Fibroblast of lung (primary cell): Measurements from ENCODE around the gene STARD7. TPM values are rescaled to one million over a fixed set of nuclear protein-coding genes. Genes with fewer than 3 reads are reported as not detected.
A peak's percentile ranks its signal among the peaks of the same experiment; 100 is the strongest.

Source experiments
- DNase-seq, 2 donors: peaks; one replicate each; pipeline versions ENCODE4 v3.0.0 to v3.0.0-alpha.2; 2010; ENCODE audit warnings: low read depth in 2 of 2
- H2AFZ ChIP-seq: 2 replicates; pipeline ENCODE4 v1.5.1; 2012; ENCODE audit warnings: low read length, control low read depth, inconsistent platforms
- H3K27ac ChIP-seq: 2 replicates; pipeline ENCODE4 v1.5.1; 2011; ENCODE audit warnings: low read length, control low read depth; ENCODE audit not compliant: insufficient read depth
- H3K27me3 ChIP-seq: 2 replicates; pipeline ENCODE4 v1.5.1; 2011; ENCODE audit warnings: mild to moderate bottlenecking, low read length; ENCODE audit not compliant: control insufficient read depth, insufficient read depth
- H3K36me3 ChIP-seq: 2 replicates; pipeline ENCODE4 v1.5.1; 2011; ENCODE audit warnings: low read length; ENCODE audit not compliant: control insufficient read depth, insufficient read depth
- H3K4me1 ChIP-seq: 2 replicates; pipeline ENCODE4 v1.5.1; 2011; ENCODE audit warnings: low read length; ENCODE audit not compliant: control insufficient read depth, insufficient read depth; ENCODE audit errors: extremely low read depth
- H3K4me2 ChIP-seq: 2 replicates; pipeline ENCODE4 v1.5.1; 2011; ENCODE audit warnings: low read length, control low read depth; ENCODE audit not compliant: insufficient read depth; ENCODE audit errors: extremely low read depth
- H3K4me3 ChIP-seq, 4 experiments: fragments of 200-600 bp in 1 of 4; sonication (generic) in 1 of 4; replicated peaks in 1 of 4; 2 replicates each; pipeline ENCODE4 v1.5.1; 2011 to 2016; ENCODE audit warnings: low read length in 4 of 4, low read depth in 3 of 4, mild to moderate bottlenecking in 3 of 4, control low read depth in 2 of 4, inconsistent platforms in 1 of 4, mixed read lengths in 1 of 4; ENCODE audit not compliant: insufficient read depth in 1 of 4; ENCODE audit errors: control extremely low read depth in 1 of 4
- H3K79me2 ChIP-seq: 2 replicates; pipeline ENCODE4 v1.5.1; 2012; ENCODE audit warnings: mild to moderate bottlenecking, low read length, inconsistent platforms; ENCODE audit not compliant: control insufficient read depth, insufficient read depth
- H3K9ac ChIP-seq: 2 replicates; pipeline ENCODE4 v1.5.1; 2011; ENCODE audit warnings: mild to moderate bottlenecking, low read length, control low read depth; ENCODE audit not compliant: insufficient read depth
- H3K9me3 ChIP-seq: 2 replicates; pipeline ENCODE4 v1.5.1; 2012; ENCODE audit warnings: low read depth, low read length; ENCODE audit not compliant: control insufficient read depth, insufficient read depth
- H4K20me1 ChIP-seq: 2 replicates; pipeline ENCODE4 v1.5.1; 2011; ENCODE audit warnings: low read length; ENCODE audit not compliant: control insufficient read depth, insufficient read depth; ENCODE audit errors: extremely low read depth
- EZH2 ChIP-seq: IDR thresholded peaks from 2 replicates; pipeline ENCODE4 v1.5.1; 2012; ENCODE audit warnings: low read length, control low read depth, mild to moderate bottlenecking; ENCODE audit errors: missing control alignments
- polyA plus RNA-seq, 2 donors: library from polyadenylated mRNA; depleted of rRNA in 1 of 2; stranded (reverse) in 1 of 2; unstranded in 1 of 2; fragments of >200 nt; gene quantifications; 2 replicates each; pipeline ENCODE4 v1.2.1, GENCODE V29; 2011 to 2012; ENCODE audit warnings: missing spikeins in 1 of 2
- total RNA-seq: library from RNA; depleted of rRNA; stranded (reverse); fragments of >200 nt; gene quantifications from 2 replicates; pipeline ENCODE4 v1.2.1, GENCODE V29; 2014
- TF ChIP-seq, protein P1 (sequence below), 2 donors: IDR thresholded peaks in 1 of 2; conservative IDR thresholded peaks in 1 of 2; 1 replicate in 1 of 2; 2 replicates in 1 of 2; pipeline ENCODE4 v1.5.1; 2011 to 2012; ENCODE audit warnings: low read length in 2 of 2, control low read depth in 1 of 2, inconsistent platforms in 1 of 2, low read depth in 1 of 2, mild to moderate bottlenecking in 1 of 2

STARD7 gene
- total and polyA plus RNA-seq, 2 donors (not counting 1 experiment from before 2014, with no cell fraction given) = 109 to 121 TPM

DNA sequence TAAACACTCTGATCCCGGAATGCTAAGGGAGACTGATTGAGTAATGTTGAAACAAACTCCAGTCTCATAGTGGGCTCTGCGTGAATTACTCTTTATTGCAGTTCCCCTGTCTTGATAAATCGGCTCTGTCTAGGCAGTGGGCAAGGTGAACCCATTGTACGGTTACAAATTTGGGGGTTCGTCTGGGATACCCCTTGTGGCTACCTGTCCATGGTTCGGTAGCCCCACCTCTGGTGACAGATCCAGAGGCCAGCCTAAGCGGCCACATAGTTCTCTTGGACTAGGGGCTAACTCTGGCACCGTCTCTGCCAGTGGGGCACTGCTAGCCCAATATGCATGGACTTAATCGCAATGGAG lies 1.1 kb upstream of the STARD7 start:
- peaks cover 8% of the 10 kb centered on the region for H3K4me1 ChIP-seq
- no peaks in the 10 kb centered on the region for H3K9me3 ChIP-seq
- no peak overlapping the region for H3K27ac ChIP-seq
- TF ChIP-seq, protein P1, sequence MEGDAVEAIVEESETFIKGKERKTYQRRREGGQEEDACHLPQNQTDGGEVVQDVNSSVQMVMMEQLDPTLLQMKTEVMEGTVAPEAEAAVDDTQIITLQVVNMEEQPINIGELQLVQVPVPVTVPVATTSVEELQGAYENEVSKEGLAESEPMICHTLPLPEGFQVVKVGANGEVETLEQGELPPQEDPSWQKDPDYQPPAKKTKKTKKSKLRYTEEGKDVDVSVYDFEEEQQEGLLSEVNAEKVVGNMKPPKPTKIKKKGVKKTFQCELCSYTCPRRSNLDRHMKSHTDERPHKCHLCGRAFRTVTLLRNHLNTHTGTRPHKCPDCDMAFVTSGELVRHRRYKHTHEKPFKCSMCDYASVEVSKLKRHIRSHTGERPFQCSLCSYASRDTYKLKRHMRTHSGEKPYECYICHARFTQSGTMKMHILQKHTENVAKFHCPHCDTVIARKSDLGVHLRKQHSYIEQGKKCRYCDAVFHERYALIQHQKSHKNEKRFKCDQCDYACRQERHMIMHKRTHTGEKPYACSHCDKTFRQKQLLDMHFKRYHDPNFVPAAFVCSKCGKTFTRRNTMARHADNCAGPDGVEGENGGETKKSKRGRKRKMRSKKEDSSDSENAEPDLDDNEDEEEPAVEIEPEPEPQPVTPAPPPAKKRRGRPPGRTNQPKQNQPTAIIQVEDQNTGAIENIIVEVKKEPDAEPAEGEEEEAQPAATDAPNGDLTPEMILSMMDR (conservative IDR thresholded peaks at IDR 0.05 in 1 of 2, IDR thresholded peaks at IDR 0.05 in 1 of 2; ENCODE audit: low read depth in 1 of 2, low read length in 2 of 2) = no peak
- no peak for TF ChIP-seq EZH2
- no peak overlapping the region for H2AFZ ChIP-seq
- H3K79me2 ChIP-seq = peaks cover 41% of the 10 kb centered on the region
- H3K4me3 ChIP-seq = peak overlapping the region; percentile 43 to 90 (median 81)
- no peaks in the 10 kb centered on the region for H4K20me1 ChIP-seq
- no peak for DNase-seq
- no peaks in the 10 kb centered on the region for H3K27me3 ChIP-seq
- no peaks in the 10 kb centered on the region for H3K36me3 ChIP-seq
- H3K9ac ChIP-seq = no peak overlapping the region
- H3K4me2 ChIP-seq = peak overlapping the region; percentile 79

DNA sequence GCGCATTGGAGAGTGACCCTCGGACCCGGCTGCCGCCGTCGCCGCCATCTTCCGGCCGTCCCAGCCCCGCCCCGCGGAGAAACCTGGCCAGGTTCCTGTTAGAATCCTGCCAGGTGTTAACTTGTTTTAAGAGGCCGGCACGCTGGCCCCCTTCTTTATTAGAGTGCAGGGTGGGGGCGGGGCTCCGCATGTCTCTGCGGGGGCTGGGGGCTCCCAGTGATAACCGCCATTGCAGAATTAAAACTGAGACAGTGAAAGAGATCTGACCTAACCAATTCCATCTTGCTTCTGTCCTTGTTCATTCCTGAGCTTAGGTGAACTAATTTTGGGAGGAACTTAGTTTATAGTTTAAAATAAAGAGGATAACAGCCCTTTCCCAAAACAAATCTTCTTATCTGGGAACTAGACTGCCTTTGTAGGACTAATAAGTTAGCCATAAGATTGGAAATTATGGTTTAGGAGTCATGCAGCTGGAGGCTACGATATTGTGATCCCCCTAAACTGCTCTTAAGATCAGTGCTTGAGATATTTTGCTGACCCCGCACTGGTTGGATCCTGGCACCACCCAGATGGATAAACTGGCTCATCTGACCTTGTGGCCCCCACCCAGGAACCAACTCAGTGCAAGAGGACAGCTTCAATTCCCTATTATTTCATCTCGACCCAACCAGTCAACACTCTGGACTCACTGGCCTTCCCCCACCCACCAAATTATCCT lies 543 bp upstream of the STARD7 start:
- peak overlapping the region; percentile 79 for H3K4me2 ChIP-seq
- no peak for TF ChIP-seq EZH2
- TF ChIP-seq, protein P1 (conservative IDR thresholded peaks at IDR 0.05 in 1 of 2, IDR thresholded peaks at IDR 0.05 in 1 of 2; ENCODE audit: low read depth in 1 of 2, low read length in 2 of 2) = no peak
- H3K4me3 ChIP-seq = peak overlapping the region; percentile 43 to 90 (median 81)
- peak overlapping the region; percentile 95 for H3K9ac ChIP-seq
- no peaks in the 10 kb centered on the region for H3K9me3 ChIP-seq
- no peaks in the 10 kb centered on the region for H4K20me1 ChIP-seq
- H3K4me1 ChIP-seq = peaks cover 8% of the 10 kb centered on the region
- H3K27ac ChIP-seq = peak overlapping the region; percentile 89
- H3K36me3 ChIP-seq = no peaks in the 10 kb centered on the region
- no peak for DNase-seq
- peak overlapping the region; percentile 48 for H2AFZ ChIP-seq
- H3K79me2 ChIP-seq = peaks cover 46% of the 10 kb centered on the region
- no peaks in the 10 kb centered on the region for H3K27me3 ChIP-seq

DNA sequence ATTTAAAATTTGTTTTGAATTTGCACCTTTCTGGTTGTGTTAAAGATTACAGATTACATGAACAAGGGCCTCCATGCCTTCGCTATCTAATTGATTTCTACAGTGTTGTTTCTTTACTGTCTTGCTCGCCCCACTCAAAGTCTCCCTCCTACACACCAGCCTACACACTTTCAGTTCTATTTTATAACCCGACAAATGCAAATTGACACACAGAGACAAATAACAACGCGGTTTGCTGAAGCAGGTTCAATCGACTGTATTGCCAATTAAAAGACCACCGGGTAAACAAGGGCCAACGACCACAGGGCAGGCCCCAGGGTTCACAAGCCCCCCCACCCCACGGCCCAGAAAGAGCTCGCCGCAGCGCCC lies 869 bp downstream of the STARD7 start:
- DNase-seq = no peak
- Histone ChIP-seq H3K4me3 (peak overlapping the region; percentile 43 to 90 (median 76)), H3K4me1 (peaks cover 8% of the 10 kb centered on the region), H3K27me3 (no peaks in the 10 kb centered on the region), H3K79me2 (peaks cover 61% of the 10 kb centered on the region), H3K27ac (peak overlapping the region; percentile 89), H3K36me3 (no peaks in the 10 kb centered on the region), H3K9ac (peak overlapping the region; percentile 95), H3K4me2 (peak overlapping the region; percentile 55), H2AFZ (no peak overlapping the region), H3K9me3 (no peaks in the 10 kb centered on the region), H4K20me1 (no peaks in the 10 kb centered on the region)
- TF ChIP-seq EZH2 = no peak
- TF ChIP-seq, protein P1 (conservative IDR thresholded peaks at IDR 0.05 in 1 of 2, IDR thresholded peaks at IDR 0.05 in 1 of 2; ENCODE audit: low read depth in 1 of 2, low read length in 2 of 2) = no peak
